NCI-H748 (cell line): ENCODE data around the gene HNF4A.
"Not testable (repeated sequence)": the region's sequence is repeated elsewhere in the genome, so short reads cannot be mapped to it uniquely, and the experiment has no call there.

Experiments
- DNase-seq: peaks from one replicate; lab custom pipeline; 2025; ENCODE audit not compliant: unreplicated experiment; lab: John Stamatoyannopoulos, UW

HNF4A gene

DNA sequence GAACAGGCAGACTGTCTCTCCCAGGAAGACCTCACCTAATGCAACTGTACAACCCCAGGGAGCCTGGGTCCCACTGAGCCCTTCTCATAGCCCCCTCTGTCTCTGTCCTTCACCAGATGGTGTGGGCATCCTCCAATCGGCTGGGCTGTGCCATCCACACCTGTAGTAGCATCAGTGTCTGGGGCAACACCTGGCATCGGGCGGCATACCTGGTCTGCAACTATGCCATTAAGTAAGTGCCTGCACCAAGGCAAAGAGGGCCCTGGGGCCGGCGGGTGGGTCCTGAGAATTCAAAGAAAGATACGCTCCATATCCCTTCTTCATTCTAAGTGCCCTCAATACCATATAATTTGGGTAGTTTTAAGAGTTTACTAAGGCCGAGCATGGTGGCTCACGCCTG, 10.4 kb upstream of the HNF4A start:
- no peak for DNase-seq

DNA sequence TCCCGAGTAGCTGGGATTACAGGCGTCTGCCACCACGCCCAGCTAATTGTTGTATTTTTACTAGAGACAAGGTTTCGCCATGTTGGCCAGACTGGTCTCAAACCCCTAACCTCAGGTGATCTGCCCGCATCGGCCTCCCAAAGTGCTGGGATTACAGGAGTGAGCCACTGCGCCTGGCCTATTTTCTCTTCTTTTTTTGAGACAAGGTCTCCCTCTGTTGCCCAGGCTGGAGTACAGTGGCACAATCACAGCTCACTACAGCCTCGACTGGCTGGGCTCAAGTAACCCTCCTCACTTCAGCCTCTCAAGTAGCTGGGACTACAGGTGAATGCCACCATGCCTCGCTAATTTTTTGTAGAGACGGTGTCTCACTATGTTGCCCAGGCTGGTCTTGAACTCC, 9.6 kb upstream of the HNF4A start:
- DNase-seq = not testable (repeated sequence)

DNA sequence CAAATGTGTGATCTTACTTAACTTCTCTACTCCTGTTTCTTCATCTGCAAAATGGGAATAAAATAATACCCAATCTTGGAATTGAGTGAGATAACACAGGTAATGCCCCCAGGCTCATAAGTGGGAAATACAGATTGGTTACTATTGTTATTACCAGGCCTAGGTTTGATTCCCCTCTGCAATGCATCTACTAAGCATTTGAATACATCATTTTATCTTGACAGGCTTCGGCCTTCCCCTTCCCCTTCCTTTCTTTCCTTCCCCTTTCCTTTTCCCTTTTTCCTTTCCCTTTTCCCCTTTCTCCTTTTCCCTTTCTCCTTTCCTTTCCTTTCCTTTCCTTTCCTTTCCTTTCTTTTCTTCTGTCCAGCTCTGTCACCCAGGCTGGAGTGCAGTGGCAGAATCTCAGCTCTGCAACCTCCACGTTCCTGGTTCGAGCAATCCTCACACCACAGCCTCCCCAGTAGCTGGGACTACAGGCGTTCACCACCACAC, 7.3 kb upstream of the HNF4A start:
- DNase-seq = no peak

DNA sequence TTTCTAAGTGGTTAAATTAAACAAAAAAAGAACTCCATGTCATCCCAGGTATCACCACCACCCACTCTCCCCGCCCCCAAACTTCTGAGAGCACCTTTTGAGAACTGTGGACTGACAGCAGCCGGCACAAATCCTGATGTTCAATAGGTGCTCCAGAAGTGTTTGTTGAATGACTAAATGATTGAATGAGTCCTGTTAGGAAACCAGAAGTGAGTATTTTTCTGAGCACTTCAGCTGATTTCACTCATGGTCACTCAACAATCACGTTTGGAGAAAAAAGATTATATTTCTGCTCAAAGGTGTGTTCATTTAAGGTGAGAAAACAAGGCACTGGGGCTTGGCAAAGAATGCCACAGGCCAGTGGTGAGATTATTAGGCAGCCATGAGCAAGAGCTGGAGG, 6.2 kb upstream of the HNF4A start:
- no peak for DNase-seq

DNA sequence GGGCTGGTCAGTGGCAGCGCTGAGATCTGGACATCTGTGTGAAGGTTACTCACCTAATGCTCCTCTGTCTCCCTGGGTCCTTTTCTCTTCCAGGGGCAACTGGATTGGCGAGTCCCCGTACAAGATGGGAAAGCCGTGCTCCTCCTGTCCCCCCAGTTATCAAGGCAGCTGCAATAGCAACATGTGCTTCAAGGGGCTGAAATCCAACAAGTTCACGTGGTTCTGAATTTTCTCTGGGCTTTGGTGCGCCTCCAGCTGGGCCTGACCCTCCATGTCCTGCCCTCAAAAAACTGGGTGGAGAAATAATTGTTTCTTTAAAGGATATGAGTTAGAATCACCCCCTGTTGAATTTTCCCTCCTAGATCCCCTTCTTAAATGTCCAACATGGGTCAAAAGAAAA, 4.9 kb upstream of the HNF4A start:
- DNase-seq = no peak

DNA sequence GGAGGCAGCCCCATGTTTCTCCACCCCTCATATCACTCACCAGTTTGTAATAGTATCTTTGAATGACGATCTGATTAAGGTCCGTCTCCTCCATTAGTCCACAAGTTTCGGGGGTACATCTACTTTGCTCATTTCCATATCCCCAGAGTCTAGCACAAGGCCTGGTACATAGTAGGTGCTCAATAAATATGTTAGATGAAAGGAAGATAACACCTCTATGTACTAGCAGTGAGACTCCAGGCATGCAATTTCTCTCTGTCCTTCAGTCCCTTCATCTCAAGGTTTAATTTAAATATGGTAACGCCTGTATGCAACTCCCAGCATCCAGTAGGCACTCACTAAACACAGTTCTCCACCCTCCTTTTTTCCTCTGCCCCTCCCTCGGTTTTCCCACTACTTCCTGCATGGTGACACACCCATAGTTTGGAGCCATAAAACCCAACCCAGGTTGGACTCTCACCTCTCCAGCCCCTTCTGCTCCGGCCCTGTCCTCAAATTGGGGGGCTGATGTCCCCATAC, 461 bp upstream of the HNF4A start:
- no peak for DNase-seq

DNA sequence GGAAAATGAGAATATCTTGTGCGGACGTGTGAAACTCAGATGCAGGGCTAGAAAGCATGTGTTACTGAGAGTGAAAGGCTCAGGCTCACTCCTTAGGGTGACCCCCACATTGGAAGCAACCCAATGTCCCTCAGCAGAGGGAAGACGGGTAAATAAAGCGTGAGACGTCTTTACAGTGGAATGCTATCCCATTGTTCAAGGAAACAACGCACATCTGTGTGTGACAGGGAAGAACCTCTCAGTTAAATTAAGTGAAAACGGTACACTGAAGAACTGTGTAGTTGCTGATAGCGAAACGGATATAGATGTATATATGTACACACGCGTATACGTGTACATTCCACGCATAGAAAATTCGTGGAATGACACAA, 839 bp downstream of the HNF4A start:
- no peak for DNase-seq

DNA sequence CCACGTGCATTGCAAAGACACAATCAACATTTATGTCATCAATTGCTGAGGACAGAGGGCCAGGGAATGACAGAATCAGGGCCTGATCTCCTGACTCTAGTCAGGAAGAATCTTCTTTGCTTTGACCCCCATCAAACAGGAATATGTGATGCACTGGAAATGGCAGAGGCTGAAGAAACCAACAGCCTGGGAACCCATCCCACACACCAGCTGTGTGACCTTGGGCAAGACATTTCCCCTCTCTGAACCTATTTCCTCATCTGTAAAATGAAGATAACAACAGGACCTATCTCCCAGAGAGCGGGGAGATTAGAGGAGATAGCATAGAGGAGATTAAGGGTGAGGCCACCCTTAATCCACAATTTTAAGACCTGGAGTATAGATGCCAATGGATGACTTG, 1.5 kb downstream of the HNF4A start:
- DNase-seq = no peak

DNA sequence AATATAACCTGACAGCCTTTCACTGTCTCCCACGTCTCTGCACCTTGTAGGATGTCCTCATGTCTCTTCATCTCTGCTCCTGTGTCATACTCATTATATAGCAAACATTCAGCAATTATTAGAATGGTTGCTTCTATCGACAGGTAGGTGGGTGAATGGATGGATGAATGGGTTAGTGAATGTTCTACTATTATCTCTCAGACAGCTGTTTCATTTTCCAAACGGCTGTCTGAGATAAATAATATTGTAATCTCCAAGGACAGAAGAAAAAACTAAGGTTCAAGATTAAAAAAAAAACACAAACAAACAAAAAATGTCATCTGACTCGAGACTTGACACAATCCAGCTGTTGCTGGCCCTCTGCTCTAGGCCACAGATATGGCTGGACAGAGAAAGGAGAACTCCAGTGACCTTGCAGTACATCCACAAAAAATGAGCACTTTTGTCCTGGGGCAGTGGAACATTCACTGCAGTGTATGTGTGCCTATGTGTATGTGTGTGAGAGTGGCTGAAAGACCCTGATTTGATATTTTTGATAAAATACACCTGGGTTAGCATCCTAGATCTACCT, 2.1 kb downstream of the HNF4A start:
- no peak for DNase-seq

DNA sequence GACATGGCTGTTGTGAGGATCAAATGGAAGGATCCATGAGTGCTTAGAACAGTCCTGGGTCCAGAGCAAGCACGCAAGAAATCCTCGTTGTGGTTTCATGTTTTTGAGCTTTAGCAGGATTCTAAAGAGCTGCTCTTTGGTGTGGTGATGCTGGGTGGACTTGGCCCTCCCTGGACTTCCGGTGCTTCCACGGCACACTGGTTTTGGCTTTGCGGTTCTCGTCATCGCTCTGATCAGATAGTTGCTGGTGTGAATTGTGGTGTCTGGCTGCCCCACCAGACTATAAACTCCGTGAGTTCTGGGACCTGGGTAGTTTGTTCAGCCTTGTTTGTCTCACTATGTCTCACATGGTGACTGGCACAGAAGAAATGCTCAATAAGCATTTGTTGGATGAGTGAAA, 3.3 kb downstream of the HNF4A start:
- DNase-seq = no peak

DNA sequence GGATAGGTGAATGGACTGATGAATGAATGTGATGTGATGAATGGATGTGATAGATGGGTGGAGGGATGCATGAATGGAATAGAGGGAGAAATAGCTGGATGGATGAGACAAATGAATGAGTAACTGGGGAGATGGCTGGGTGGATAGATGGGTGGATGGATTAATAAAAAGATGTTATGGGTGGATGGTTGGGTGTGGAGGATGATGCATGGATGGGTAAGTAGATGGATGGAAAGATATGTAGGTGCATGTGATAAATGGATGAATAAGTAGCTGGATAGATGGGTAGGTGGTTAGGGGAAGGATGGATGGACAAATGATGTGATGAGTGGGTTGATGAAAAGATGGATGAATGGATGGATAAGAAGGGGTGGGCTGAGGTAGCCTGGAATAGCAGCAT, 4.7 kb downstream of the HNF4A start:
- DNase-seq = no peak

DNA sequence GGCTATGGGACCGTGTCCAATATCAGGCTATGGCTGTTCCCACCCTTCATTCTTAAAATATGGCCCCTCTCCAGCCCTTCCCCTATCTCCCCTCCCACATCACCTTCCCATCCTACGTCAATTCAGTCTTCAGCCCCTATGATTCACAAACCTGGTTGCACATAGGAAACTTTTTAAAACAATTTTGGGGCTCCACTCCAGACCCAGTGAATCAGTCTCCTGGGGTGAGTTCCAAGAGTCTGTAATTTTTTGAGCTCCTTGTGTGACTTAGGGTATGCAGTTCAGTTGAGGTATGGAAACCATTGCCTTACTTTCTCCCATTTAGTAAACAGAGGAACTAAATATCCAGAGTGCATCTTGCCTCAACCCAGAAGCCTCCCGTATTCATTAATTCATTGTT, 5.5 kb downstream of the HNF4A start:
- no peak for DNase-seq

DNA sequence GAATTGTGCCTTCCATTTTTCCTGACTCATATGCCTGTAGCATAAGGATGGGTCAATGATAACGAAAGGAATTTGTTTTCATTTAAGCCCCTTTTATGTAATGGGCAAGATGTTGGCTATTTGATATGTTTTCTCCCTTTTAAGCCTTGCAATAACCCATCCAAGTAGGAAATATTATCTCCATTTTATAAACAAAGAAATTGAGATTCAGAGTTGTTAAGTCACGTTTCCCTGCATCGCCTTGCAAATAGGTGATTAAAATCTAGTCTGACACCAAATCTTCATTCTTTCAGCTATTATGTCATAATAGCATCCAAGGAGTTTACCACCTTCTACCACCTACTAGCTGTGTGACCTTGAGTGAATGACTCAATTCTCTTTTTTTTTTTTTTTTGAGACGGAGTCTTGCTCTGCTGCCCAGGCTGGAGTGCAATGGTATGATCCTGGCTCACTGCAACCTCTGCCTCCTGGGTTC, 7.0 kb downstream of the HNF4A start:
- DNase-seq = no peak

DNA sequence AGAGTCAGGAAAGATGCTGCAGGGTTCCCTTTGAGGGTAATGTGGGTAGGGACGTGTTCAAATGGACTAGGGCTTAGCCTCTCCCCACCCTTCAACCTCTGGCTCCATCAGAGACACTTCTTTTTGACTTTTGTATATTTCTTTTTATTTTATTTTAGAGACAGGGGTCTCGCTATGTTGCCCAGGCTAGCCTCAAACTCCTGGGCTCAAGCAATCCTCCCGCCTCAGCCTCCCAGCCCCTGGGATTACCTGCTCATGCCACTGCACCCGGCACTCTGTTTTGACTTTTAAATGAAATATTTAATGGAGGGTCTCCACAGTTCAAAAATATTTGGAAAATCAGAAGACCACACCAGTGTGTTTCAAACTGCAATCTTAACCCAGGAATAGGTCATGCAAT, 8.6 kb downstream of the HNF4A start:
- no peak for DNase-seq

DNA sequence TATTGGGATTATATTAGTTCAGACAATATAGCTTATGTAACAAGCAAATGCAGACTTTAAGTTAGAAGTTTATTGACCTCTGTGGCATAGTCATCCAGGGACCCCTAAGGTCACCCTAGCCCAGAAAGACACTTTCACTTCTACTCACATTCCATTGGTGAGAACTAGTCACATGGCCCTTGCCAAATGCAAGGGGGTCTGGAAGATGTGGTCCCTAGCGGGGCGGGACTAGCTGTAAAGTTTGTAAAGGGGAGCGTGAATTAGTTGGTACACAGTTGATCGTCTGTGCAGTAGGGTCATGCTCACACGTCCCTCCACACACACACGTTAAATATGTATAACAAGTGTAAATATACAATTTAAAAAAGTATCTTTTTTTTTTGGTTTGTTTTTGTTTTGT, 9.3 kb downstream of the HNF4A start:
- DNase-seq = no peak

DNA sequence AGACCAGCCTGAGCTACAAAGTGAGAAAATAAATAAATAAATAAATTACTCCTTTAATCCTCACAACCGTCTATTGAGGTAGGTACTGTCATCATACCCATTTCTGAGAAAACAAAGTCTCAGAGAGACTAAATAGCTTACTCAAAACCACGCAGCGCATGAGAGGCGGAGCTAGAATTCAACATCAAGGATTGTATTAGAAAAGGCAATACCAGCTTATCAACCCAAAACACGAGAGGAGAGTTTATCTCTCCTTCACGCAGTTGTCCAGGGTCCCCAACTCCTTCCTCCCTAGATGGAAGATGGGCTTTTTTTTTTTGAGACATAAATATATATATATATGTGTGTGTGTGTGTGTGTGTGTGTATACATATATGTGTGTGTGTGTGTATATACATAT, 12.2 kb downstream of the HNF4A start:
- DNase-seq = no peak

DNA sequence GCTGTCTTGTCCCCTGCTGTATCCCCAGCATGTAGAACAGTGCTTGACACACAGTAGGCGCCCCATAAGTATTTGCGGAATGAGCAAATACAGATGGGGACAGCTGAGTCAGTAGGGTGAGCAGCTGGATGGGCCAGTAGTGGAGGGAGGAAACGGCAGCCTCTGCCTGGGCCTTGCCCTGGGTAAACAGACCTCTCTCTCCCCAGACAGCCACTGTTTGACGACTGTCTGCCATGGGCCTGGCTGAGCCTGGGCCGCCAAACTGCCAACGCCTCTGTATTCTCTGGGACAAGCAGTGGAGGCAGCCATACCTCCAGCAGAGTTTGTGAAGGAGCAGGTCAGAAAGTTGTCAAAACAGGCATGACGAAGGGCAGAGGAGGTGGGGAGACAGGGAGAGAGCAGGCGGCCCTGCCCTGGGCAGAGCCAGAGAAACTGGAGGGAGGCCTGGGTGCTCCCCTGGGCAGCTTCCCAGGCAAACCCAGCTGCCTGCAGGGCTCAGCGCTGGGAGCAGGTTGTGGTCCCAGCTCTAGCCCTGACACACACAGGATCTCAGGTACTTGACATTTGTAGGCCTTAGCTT, 15.2 kb downstream of the HNF4A start:
- no peak for DNase-seq

DNA sequence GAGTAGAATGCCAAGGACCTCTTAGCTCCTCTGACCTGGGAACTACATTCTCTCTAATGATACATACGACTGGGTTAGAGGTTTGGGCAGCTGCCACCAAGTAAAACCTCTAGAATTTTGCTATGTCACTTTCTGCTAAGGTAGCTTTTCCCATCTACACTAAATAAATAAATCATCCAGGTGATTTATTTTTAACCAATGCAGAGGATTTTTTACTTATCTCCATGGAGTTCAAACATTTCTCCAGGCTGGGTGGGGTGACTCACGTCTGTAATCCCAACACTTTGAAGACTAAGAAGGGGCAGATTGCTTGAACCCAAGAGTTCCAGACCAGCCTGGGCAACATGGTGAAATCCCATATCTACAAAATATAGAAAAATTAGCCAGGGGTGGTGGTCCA, 27.1 kb downstream of the HNF4A start:
- DNase-seq = no peak

DNA sequence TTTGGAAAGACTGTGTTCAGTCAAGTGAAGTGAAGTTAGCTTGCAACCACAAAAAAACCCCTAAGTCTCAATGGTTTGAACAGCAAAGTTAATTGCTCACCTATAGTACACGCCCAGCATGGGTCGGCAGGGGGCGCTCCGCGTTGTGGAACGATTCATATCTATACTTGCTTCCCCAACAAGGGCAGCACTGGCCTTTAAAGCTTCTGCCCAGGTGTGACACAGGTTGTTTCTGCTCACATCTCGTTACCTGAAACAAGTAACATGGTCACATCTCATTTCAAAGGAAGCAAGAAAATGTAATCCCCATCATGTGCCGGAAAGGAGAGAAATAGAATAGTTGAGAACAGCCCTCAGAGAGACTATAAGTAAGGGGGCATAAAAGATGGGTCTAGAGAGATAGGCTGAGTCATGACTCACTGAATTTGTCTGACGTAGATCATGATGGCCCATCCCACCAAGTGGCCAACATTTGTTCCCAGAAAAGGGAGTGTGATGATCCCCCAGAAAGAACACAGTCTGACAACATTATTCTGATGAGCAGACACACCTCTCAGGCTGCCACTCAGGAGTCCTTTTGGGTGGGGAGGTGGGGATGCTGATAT, 29.0 kb downstream of the HNF4A start:
- DNase-seq = peak; percentile 76

DNA sequence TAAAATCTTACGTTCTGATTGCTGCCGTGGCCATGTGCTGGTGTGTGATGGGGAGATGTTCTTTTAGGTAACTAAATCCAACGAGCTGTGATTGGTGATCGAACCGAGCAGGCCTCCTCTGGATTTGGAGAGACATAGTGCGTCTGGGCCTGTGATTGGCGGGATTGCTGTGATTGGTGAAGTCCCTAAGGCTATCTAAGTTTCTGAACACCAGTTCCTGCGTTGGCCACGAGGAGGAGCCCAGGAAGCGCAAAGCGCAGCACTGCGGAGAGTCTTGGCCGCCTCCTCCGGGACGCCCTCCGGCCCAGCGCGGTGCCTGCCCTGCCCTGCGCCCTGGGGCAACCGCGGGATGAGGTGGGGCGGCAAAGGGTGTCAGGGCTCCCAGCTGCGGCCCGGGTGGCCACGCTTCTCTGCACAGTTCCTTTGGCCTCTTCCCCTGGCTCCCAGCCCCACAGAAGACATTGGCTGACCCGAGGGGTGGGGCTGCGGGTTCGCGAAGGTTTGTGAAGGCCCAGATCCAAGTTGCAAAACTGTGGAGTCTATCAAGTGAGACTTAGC, 33.0 kb downstream of the HNF4A start:
- DNase-seq = peak; percentile 68

DNA sequence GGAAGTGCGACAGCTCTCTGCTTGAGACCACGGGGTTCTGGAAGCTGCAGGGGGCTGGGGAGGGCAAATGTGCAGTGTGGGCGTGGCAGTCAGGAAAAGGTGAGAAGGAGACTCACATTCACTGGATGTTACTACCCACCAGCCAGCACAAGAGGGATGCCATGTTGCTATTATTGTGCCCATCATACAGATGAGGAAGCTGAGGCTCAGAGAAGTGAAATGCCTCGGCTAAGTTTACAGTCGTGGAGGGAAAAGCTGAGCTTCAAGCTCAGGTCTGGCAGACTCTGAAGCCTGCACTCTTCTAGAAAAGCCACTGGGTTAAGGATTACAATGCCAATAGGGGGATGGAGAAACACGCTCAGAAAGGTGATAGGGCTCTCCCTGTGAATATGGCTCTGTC, 34.4 kb downstream of the HNF4A start:
- no peak for DNase-seq

DNA sequence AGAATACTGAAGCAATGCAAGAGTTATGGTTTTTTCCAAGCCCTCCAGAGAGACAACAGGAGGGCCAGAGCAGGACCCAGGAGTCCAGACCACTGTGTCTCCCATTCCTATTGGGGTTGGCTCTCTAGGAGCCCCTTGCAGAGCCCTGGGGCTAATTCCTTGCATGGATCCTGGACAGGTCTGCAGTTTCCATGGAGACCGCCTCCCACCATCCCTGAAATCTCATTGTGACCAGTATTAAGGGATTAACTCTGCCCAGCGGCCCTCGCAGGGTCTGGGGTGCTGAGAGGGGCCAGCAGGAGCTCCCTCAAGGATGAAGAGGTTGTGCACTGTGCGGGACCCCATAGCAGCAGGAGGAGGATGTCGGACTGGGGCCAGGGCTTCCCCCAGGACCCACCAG, 34.8 kb downstream of the HNF4A start:
- no peak for DNase-seq
